Peyer's patch (tissue), 4 donors: ENCODE data around the gene FBXW5.

ENCODE experiments used
- CTCF ChIP-seq, 6 experiments: fragments of 450-650 bp in 4 of 6; fragments of 200-600 bp in 2 of 6; sonication (generic) in 1 of 6; IDR thresholded peaks; one replicate each; pipeline ENCODE4 v1.5.1; 2017 to 2019; ENCODE audit warnings: antibody characterized with exemption in 6 of 6, mild to moderate bottlenecking in 3 of 6, moderate library complexity in 1 of 6
- POLR2A ChIP-seq, 2 donors: fragments of 450-650 bp; IDR thresholded peaks; one replicate each; pipeline ENCODE4 v1.5.1; 2017; ENCODE audit warnings: antibody characterized with exemption in 2 of 2, mild to moderate bottlenecking in 2 of 2, moderate library complexity in 2 of 2

DNA sequence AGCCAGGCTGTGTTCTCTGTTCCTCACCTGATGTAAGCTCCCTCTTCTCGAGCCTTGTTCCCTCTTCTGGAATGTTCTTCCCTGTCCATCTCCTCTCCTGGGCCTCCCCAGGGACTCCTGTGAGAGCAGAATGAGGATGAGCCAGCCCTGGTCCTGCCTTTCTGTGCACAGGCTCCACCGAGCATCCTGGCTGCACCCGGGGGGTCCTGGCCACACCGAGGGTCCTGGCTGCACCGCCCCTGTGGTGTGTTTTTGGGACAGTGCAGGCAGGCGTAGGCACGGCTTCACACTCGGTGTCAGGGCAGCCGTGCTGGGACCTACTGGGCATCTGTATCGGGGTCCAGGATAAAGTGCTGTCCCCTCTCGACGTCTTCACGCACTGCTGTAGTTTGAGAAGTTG, 17.8 kb downstream of the FBXW5 start:
- no peak for TF ChIP-seq POLR2A (IDR thresholded peaks at IDR 0.05)
- TF ChIP-seq CTCF (IDR thresholded peaks at IDR 0.05) = no peak
